Chondrocyte (in vitro differentiated cells): ENCODE measurements around the gene SYTL3. TPM values are rescaled to one million over a fixed set of nuclear protein-coding genes. Genes with fewer than 3 reads are reported as not detected.
"Not testable (repeated sequence)": the region's sequence is repeated elsewhere in the genome, so short reads cannot be mapped to it uniquely, and the experiment has no call there.

Experiments
- DNase-seq: peaks from one replicate; pipeline ENCODE4 v3.0.0; 2021; ENCODE audit warnings: mixed read lengths, low spot score
- H3K27ac Mint-ChIP-seq: one replicate; pipeline ENCODE4 v1.8.0; 2021; ENCODE audit warnings: mild to moderate bottlenecking, moderate library complexity, mixed read lengths; ENCODE audit not compliant: unreplicated experiment
- H3K27me3 Mint-ChIP-seq: 2 replicates; pipeline ENCODE4 v1.8.0; 2021; ENCODE audit warnings: low read depth, mixed read lengths
- H3K36me3 Mint-ChIP-seq: 2 replicates; pipeline ENCODE4 v1.8.0; 2021; ENCODE audit warnings: low read depth, mixed read lengths
- H3K4me1 Mint-ChIP-seq: 2 replicates; pipeline ENCODE4 v1.8.0; 2021; ENCODE audit warnings: low read depth, mild to moderate bottlenecking, mixed read lengths
- H3K4me3 Mint-ChIP-seq: one replicate; pipeline ENCODE4 v1.8.0; 2021; ENCODE audit warnings: mild to moderate bottlenecking, moderate library complexity, mixed read lengths; ENCODE audit not compliant: unreplicated experiment
- H3K9me3 Mint-ChIP-seq: 2 replicates; pipeline ENCODE4 v1.8.0; 2021; ENCODE audit warnings: low read depth, mixed read lengths
- CTCF ChIP-seq: fragments of 200-600 bp; sonication (generic); IDR thresholded peaks from 2 replicates; pipeline ENCODE4 v1.5.0; 2021; ENCODE audit warnings: antibody characterized with exemption, mild to moderate bottlenecking, moderate library complexity
- total RNA-seq: library from RNA; stranded (reverse); gene quantifications from 3 replicates; pipeline ENCODE4 v1.2.1, GENCODE V29; 2021

The SYTL3 gene
- total RNA-seq, 1 donor from 2014 or later: 1.4 TPM

GRCh38 chr6:158666628-158667359, 16.9 kb downstream of the SYTL3 start:
- peaks cover 17% of the 10 kb centered on the region for H3K27me3 Mint-ChIP-seq
- no peaks in the 10 kb centered on the region for H3K36me3 Mint-ChIP-seq
- no peaks in the 10 kb centered on the region for H3K9me3 Mint-ChIP-seq
- H3K4me1 Mint-ChIP-seq: peaks cover 12% of the 10 kb centered on the region
- no peak for DNase-seq
- TF ChIP-seq CTCF: no peak
- H3K4me3 Mint-ChIP-seq: no peak overlapping the region
- no peak overlapping the region for H3K27ac Mint-ChIP-seq

- Mint-ChIP-seq H3K27ac (no peak overlapping the region), H3K4me1 (peaks cover 12% of the 10 kb centered on the region), H3K36me3 (no peaks in the 10 kb centered on the region)
Observed at GRCh38 chr6:158667360-158667981, 17.6 kb downstream of the SYTL3 start.

GRCh38 chr6:158668707-158669103, 18.9 kb downstream of the SYTL3 start:
- Mint-ChIP-seq H3K27ac (no peak overlapping the region), H3K4me3 (no peak overlapping the region), H3K4me1 (peaks cover 8% of the 10 kb centered on the region), H3K36me3 (no peaks in the 10 kb centered on the region), H3K27me3 (peaks cover 11% of the 10 kb centered on the region), H3K9me3 (no peaks in the 10 kb centered on the region)
- no peak for DNase-seq
- TF ChIP-seq CTCF: no peak

More at GRCh38 chr6:158667360-158667981, 17.6 kb downstream of the SYTL3 start:
- no peaks in the 10 kb centered on the region for H3K9me3 Mint-ChIP-seq
- no peak for TF ChIP-seq CTCF
- no peak overlapping the region for H3K4me3 Mint-ChIP-seq
- no peak for DNase-seq
- H3K27me3 Mint-ChIP-seq: peaks cover 17% of the 10 kb centered on the region

GRCh38 chr6:158669145-158670035, 19.5 kb downstream of the SYTL3 start:
- no peak for TF ChIP-seq CTCF
- H3K27me3 Mint-ChIP-seq: peaks cover 11% of the 10 kb centered on the region
- H3K4me1 Mint-ChIP-seq: peaks cover 8% of the 10 kb centered on the region
- no peak overlapping the region for H3K4me3 Mint-ChIP-seq
- H3K36me3 Mint-ChIP-seq: no peaks in the 10 kb centered on the region
- no peak overlapping the region for H3K27ac Mint-ChIP-seq
- H3K9me3 Mint-ChIP-seq: no peaks in the 10 kb centered on the region
- no peak for DNase-seq

- H3K27ac Mint-ChIP-seq, H3K27me3 Mint-ChIP-seq, H3K9me3 Mint-ChIP-seq, H3K36me3 Mint-ChIP-seq, H3K4me1 Mint-ChIP-seq, H3K4me3 Mint-ChIP-seq, DNase-seq: not testable (repeated sequence)
Observed at GRCh38 chr6:158672119-158672518, 22.3 kb downstream of the SYTL3 start.
